Measurements from ENCODE around the gene HSPA4L.

HSPA4L gene

DNA sequence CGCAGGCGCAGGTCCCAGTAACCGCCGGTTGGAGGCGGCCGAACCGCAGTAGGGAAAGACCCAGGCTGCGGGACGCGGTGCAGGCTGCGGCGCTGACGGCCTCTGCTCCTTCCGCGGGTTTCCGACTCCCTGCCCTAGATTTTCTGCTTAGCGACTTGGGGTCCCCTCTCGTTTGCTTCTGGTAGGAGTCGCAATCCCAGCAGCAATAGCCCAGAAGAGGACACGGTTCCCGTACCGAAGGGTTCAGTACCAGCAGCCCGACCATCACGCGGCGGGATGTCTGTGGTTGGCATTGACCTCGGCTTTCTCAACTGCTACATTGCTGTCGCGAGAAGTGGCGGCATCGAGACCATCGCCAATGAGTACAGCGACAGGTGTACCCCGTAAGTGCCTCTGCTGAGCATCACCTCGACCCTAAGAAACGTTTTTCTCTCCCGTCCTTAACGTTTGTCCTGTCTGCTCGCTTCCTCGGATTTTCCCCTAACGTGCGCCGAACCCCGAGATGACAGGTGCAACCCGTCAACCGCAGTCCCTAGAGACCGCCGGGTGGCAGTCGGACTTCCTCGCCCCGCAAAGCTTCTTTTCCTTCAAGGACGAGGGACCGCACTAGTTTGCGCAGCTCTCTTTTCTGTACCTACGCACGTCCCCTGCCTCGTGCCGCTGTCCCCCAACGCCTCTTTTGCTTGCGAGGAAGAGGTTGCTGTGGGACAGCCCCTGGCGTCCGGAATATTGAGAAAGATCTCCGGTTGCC is at the start of gene HSPA4L:
Gene HSPA4L, plus strand, starts transcription at position 48 of the 751 bp plus-strand sequence. Its CDS starts 229 bp downstream, at position 277.
- DNase-seq = peak; percentile 63

DNA sequence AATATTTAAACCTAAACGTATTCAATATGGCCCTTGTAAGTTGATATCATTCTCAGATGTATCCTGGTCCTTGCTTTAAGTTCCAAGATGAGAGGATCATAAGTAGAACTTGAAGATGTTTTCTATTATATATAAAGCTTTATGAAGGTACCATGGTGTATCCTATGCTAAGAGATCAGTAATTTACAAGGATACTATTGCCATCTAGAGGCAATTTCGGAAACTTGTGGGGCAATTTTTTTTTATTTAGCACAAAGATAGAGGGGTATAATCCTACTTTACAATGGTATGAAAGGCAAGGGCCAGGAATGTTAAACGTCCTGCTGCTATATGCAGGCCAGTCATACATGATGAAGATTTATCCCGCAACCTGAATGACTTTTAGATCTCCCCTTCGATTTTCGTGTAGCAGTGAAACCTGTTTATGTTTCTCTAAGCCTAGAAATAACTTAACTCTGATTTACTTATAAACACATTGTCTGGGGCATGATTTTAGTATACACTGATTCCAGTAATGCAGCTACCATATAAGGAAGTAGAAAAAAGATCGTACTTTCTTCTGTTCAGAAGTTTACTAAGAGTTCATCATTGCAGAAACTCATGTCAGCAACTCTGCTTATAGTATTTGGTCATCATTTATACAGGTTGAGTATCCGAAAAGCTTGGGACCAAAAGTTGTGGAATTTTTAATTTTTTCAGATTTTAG is 49.3 kb upstream of the HSPA4L start:
- DNase-seq = no peak

GRCh38 chr4:127734976-127735375 is 47.1 kb upstream of the HSPA4L start:
- no peak for DNase-seq

GRCh38 chr4:127737295-127737694 is 44.8 kb upstream of the HSPA4L start:
- no peak for DNase-seq

- DNase-seq = no peak
These were observed 40.9 kb upstream of the HSPA4L start for GRCh38 chr4:127741247-127741646.

- no peak for DNase-seq
These were observed 34.2 kb upstream of the HSPA4L start for GRCh38 chr4:127747883-127748282.

DNA sequence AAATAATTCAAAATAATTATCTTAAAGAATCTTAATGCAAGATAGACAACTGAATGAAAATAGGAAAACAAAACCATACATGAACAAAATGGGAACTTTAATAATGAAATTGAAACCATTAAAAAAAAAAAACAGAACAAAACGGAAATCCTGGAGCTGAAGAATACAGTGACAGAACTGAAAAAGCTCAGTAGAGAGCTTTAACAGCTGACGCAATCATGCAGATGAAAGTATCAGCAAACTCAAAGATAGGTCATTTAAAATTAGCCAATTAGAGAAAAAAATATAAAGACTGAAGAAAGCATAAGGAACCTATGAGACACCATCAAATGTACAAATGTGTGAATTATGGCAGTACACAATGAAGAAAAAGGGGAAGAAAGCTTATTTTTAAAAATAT is 33.2 kb upstream of the HSPA4L start:
- DNase-seq = no peak

DNA sequence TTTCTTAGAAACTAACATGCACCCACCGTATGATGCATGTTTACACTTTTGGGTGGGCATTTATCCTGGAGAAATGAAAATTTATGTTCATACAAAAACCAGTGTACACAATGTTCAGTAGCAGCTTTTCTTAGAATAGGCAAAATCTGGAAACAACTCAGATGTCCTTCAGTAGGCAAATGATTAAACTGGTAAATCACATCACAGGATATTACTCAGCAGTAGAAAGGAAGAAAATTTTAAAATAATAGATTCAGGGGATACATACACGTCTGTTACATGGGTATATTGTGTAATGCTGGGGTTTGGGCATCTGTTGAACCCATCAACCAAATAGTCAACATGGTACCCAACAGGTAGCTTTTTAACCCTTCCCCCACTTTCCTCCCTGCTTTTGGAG is 25.2 kb upstream of the HSPA4L start:
- no peak for DNase-seq

GRCh38 chr4:127759228-127759820 is 22.8 kb upstream of the HSPA4L start:
- DNase-seq = no peak

- no peak for DNase-seq
These were observed 22.2 kb upstream of the HSPA4L start for GRCh38 chr4:127759893-127760292.

DNA sequence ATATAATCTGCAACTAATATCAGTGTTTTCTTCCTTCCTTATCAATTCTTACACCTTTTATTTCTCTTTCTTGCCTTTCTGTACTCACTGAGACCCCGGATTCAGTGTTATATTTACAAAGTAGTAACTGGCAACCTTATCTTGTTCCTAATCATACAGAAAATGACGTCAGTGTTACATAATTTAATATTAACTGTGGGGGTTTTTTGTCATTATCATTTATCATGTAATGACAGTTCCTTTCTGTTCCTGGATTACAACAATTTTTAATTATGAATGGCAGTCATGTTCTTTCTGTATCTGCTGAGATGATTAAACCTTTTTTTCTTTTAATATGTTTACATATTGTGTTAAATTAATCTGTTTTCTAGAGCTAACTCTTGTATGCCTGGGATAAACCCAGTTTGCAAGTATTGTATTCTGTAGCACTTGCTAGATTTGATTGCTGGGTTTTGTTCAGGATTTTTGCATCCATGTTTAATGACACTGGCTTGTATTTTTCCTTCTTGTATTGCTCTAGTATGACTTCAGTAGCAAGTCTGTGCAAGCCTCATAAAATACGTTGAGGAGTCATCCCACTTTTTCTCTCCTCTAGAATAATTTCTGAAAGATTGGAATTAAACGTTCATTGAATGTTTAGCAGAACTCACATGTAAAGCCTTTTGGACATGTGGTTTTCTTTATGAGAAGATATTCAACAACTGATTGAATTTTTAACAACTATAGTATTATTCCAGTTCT is 10.4 kb upstream of the HSPA4L start:
- DNase-seq = no peak

GRCh38 chr4:127772769-127773671 is 9.1 kb upstream of the HSPA4L start:
- DNase-seq = no peak

- DNase-seq = no peak
These were observed 6.3 kb upstream of the HSPA4L start for GRCh38 chr4:127775843-127776242.

DNA sequence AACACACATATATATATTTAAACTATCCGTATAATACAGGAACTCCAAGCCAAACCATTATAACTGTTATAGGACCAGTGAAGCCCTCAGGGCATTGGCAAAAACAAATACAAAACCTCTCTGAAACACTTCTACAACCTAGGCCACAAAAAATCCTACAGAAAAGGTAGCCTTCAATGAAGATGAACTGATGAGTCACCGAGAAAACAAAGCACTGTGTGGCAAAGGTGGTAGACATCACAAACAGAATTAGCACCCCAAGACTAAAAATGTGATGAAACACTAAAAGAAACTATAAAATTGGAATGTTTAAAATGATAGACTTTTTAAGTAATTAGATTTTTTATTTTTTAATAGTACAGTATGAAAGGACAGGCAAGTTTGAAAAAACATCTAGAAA is 5.5 kb upstream of the HSPA4L start:
- no peak for DNase-seq

- no peak for DNase-seq
These were observed 4.6 kb upstream of the HSPA4L start for GRCh38 chr4:127777487-127777886.

GRCh38 chr4:127778102-127778501 is 4.0 kb upstream of the HSPA4L start:
- no peak for DNase-seq

GRCh38 chr4:127780598-127780997 is 1.5 kb upstream of the HSPA4L start:
- DNase-seq = no peak

- no peak for DNase-seq
These were observed 660 bp upstream of the HSPA4L start for GRCh38 chr4:127781300-127782024.

DNA sequence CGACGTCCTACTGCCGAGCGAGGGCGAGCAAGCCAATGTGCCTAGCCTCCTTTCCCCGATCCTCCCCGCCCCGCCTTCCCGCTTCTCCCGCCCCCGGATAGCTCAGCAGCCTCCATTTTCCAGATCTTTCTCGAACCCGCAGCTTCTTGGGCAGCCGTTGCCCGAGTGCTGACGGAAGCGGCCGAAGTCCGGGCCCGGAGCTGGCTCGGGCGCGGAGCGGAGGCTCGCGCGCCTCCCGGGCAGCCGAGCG is 172 bp upstream of the HSPA4L start:
- peak; percentile 81 for DNase-seq

GRCh38 chr4:127783026-127783769 is 1.1 kb downstream of the HSPA4L start:
- no peak for DNase-seq

All from stimulated activated CD4-positive, alpha-beta T cell treated with anti-CD3 and anti-CD28 coated beads, Interleukin-15, amount 100 ng/mL, for 24 hours (primary cell).